ENCODE data around the gene TMPRSS15. TPM values are rescaled to one million over a fixed set of nuclear protein-coding genes. Genes with fewer than 3 reads are reported as not detected.

Gene TMPRSS15
- total RNA-seq, 1 experiment from 2014 or later: not detected

GRCh38 chr21:18349468-18349867 is 54.1 kb downstream of the TMPRSS15 start:
- ATAC-seq (no peak), DNase-seq (ENCODE audit: low spot score) (no peak)
- Mint-ChIP-seq H3K27me3 (ENCODE audit: low read depth) (no peaks in the 10 kb centered on the region), H3K4me1 (no peaks in the 10 kb centered on the region), H3K27ac (no peak overlapping the region), H3K9me3 (no peaks in the 10 kb centered on the region), H3K4me3 (no peak overlapping the region), H3K36me3 (no peaks in the 10 kb centered on the region)
- TF ChIP-seq CREB1 (CRISPR knock-in tag; IDR thresholded peaks at IDR 0.05) (no peak), ETV6 (CRISPR knock-in tag; IDR thresholded peaks at IDR 0.05) (no peak), SP1 (CRISPR knock-in tag; conservative IDR thresholded peaks at IDR 0.05) (no peak), MAX (CRISPR knock-in tag; IDR thresholded peaks at IDR 0.05) (no peak), ATF2 (CRISPR knock-in tag; IDR thresholded peaks at IDR 0.05; ENCODE audit: borderline replicate concordance, low read depth) (no peak), USF1 (CRISPR knock-in tag; IDR thresholded peaks at IDR 0.05) (no peak), TP53 (CRISPR knock-in tag; IDR thresholded peaks at IDR 0.05) (no peak), PRRX2 (CRISPR knock-in tag; IDR thresholded peaks at IDR 0.05) (no peak)
- CTCF ChIA-PET: no interaction called here
- POLR2A ChIA-PET: no interaction called here

- Mint-ChIP-seq H3K4me1 (no peaks in the 10 kb centered on the region), H3K4me3 (no peak overlapping the region), H3K27me3 (ENCODE audit: low read depth) (no peaks in the 10 kb centered on the region), H3K27ac (no peak overlapping the region), H3K36me3 (no peaks in the 10 kb centered on the region), H3K9me3 (no peaks in the 10 kb centered on the region)
- no peak for TF ChIP-seq AFF4 (CRISPR knock-in tag; IDR thresholded peaks at IDR 0.05; ENCODE audit: borderline replicate concordance)
- TF ChIP-seq ESRRA (CRISPR knock-in tag; IDR thresholded peaks at IDR 0.05; ENCODE audit: borderline replicate concordance): no peak
- no peak for TF ChIP-seq ZSCAN18 (CRISPR knock-in tag; IDR thresholded peaks at IDR 0.05)
- TF ChIP-seq IRF1 (CRISPR knock-in tag; IDR thresholded peaks at IDR 0.05): no peak
- TF ChIP-seq NFE2L1 (CRISPR knock-in tag; IDR thresholded peaks at IDR 0.05): no peak
- no peak for TF ChIP-seq KAT7 (CRISPR knock-in tag; IDR thresholded peaks at IDR 0.05; ENCODE audit: borderline replicate concordance)
- TF ChIP-seq ZNF396 (CRISPR knock-in tag; IDR thresholded peaks at IDR 0.05; ENCODE audit: borderline replicate concordance): no peak
- TF ChIP-seq HMGA2 (CRISPR knock-in tag; IDR thresholded peaks at IDR 0.05): no peak
- no peak for TF ChIP-seq NR1H2 (CRISPR knock-in tag; IDR thresholded peaks at IDR 0.05)
- no peak for TF ChIP-seq RORB (CRISPR knock-in tag; IDR thresholded peaks at IDR 0.05)
- TF ChIP-seq FOXP4 (CRISPR knock-in tag; IDR thresholded peaks at IDR 0.05): no peak
- ATAC-seq (no peak), DNase-seq (ENCODE audit: low spot score) (no peak)
- POLR2A ChIA-PET: no interaction called here
- CTCF ChIA-PET: no interaction called here
These were observed 63.1 kb downstream of the TMPRSS15 start for GRCh38 chr21:18340387-18340942.

Measured in WTC11 (cell line).